AG08396 (cell line): ENCODE data around the gene SLC25A51.

Source experiments
- DNase-seq: peaks from one replicate; pipeline ENCODE4 v3.0.0; 2012; ENCODE audit warnings: low spot score, mixed read lengths

Gene SLC25A51, protein sequence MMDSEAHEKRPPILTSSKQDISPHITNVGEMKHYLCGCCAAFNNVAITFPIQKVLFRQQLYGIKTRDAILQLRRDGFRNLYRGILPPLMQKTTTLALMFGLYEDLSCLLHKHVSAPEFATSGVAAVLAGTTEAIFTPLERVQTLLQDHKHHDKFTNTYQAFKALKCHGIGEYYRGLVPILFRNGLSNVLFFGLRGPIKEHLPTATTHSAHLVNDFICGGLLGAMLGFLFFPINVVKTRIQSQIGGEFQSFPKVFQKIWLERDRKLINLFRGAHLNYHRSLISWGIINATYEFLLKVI

DNA sequence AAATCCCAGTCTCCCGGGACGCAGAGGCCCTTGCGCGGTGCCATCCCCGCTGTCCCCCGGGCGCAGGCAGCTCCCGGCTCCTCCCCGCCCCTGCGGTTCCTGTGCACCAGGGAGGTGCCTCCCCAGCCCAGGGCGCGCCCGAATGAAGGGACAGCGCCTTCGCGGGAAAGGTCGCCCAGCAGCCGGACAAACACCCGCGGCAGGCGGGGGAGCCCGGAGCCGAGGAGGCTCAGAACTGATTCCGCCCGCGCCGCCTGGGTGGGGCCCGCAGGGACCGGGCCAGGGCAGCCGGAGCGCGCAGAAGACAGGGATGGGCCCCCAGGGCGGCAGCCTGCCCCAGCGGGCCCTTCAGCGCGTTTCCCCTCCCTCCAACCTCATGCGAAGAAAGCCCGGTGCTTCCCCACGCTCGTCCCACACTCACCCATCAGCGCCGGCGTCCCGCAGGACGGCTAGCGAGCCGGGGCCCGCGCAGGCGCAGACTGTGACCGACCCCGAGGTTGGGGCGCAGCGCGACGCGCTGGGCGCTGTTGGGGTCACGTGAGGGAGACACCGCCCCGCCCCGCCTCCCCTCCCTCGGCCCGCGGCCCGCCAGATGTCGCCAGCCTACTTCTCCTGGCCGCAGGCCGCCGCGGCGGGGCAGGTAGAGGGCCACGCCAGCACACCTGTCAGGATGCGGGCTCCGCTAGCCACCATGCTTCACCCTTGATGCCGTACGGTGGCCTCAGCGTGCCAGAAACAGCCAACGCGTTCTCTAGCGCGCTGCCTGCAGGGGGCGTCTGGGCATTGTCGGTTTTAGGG lies at the start of gene SLC25A51:
Gene SLC25A51 (minus strand): TSS at position 481 of the 798 bp plus-strand sequence. CDS start 15,577 bp downstream, outside the sequence.
- DNase-seq: peak; percentile 97

DNA sequence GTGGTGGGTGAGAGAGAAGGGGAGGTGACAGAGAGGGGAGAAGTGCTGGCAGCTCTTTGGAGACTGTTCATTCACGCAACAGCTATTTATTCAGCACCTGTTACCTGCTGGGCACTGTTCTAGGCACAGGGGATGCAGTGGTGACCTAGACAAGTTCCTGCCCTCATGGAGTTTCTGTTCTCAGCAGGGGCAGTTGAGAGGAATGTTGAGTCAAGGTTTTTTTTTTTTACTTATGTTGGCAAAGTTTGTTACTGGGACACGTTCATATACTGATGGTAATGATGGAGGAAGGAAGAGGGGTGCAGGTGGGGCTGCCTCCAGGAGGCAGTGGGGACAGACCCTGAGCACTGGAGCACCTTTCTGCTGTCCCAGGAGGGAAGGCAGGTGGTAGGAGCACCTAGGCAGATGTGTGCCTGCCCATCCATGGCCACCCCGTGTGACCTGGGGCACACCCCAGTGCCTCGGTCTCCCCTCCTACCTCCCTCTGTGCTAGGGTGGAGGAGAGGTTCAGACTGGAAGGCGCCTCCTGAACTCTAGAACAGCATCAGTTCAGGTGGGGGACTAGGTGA lies 49.4 kb upstream of the SLC25A51 start:
- DNase-seq: no peak

DNA sequence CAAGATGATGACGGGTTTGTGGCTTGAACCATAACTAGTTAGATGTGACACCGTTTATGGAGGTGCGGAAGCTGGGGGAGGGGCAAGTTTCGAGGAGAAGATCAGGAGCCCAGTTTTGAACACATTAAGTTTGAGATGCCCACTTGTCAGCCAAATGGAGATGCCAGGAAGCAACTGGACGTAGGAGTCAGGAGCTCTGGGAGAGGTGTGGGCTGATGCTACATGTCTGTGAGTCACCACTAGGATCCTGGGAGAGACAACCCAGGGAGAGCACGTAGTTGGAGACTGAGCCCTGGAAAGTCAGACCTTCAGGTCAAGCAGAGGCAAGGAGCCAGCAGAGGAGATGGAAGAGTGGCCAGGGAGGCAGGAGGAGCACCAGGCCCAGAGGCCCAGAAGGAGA lies 48.8 kb upstream of the SLC25A51 start:
- peak; percentile 63 for DNase-seq

DNA sequence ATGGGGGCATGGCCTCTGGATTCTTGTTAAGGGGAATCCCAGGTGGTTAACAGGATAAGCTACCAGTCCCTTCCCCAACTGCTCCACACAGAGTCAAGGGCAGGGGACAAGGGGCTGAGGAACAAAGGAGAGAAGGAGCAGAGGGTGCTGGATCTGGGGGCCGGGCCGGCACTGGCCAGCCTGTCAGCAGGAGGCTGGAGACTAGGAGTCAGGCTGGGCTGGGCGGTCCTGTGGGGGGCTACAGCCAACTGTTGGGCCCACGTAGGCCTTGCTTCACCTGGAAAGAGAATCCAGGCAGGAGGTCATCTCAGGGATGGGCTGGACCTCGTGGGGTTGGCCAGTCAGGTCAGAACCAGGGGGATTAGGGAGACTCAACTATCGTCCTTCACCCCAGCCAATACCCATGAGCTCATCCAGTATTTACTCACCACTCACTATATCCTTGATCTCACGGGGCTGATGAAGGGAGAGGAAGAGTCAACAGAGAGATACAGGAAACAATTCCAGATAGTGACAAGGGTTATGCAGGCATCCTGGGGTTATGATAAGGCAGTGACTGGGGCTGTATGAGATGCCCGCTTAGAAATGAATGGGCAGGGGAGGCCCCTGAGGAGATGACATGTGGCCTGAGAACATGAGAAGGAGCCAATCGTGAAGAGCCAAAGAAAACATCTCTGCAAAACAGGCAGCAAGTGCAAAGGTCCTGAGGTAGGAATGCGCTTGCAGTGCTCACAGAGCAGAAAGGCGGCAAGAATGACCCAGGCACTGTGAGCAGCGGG lies 47.9 kb upstream of the SLC25A51 start:
- no peak for DNase-seq

DNA sequence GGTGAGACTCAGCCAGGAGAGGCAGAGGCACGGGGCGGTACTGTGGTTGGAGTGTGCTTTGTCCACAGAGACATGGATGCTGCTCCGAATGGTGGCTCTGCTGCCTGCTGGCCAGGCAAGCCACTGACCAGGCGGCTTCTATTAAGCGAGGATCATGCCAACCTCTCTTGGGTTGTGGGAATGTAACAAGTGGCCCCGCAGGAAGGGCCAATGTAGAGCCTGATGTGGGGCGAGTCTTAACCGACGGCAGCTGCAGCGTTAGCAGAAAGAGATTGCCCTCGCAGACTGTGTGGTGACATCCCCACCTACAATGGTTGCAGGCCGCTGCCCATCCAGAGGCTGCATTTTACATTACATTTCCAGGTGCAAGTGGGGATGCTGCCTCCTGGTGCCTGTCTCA lies 46.6 kb upstream of the SLC25A51 start:
- DNase-seq: no peak

DNA sequence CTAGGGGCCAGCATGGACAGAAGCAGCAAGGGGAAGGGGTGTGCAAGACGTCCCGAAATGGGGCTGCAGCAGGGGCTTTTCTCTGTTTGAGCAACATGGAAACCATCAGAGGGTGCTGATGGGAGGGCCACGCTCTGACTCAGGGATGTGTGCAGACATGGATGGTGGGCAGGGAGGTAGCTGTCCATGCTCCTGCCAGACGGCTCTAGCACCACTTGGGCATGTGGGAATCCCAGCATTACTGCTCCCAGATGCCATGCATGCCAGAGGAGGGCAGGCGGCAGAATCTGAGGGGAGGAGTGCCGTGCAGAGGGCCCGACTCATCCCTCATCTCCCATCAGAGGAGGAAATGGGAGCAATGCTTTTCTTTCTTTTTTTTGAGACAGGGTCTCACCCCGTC lies 45.6 kb upstream of the SLC25A51 start:
- DNase-seq: no peak

DNA sequence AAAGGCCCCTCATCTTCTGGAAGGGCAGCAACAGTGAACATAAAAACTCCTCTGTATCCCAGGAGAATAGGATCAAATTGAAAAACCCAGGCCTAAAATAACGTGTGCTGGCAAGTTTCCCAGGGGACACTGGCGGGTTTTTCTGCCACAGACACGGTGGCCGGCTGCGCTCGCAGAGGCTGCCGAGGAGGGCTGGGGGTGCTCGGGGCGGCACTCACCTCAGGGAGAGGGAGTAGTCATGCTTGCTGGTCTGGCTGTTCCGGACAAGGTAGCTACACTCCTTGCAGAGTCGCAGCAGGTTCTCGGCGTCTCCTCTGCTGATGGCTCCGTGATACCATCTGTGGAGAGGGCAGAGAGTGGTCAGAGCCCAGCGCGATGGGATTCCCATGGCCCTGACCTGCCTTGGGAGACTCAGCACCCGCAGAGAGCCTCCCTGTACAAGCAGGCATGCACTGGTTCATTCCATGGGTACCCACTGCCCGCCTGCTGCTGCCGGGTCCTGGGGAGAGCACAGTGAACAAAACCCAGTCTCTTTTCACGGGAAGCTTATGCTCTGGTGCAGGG lies 44.6 kb upstream of the SLC25A51 start:
- DNase-seq: no peak

DNA sequence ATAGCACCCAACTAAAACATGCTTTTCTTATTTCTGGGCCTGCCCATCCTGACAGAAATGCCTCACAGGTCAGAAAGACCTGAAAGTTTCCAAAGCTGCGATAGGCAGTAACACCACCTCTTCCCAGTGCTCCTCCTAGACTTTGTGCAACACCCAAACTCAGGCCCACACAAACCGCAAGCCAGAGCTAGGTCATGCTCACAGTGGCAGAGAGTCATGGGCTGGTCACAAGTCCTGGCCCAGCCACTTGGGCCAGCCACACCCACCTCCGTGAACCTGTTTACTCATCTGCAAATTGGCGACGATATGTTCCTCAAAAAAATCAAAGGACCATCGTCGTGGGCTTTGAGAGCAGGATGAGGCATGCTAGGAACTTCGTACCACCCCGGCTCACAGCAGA lies 44.0 kb upstream of the SLC25A51 start:
- no peak for DNase-seq

DNA sequence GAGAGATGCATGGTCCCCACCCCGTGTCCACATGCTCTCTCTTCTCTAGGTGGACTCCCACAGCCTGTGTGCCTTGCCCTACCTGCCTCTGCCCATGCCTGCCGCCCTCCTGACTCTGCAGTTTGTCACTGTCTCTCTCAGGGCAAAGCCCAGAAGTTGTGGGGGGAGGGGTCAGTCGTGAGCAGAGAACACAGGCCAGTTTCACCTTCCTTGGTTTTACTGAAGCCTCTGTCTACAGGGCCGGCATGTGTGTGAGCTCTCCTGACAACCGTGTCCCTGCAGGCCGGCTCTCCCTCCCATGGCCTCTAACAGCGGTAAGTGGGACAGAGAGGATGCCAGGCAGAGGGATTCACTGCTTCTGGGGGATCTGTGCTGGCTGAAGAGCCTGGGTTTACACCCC lies 43.5 kb upstream of the SLC25A51 start:
- no peak for DNase-seq

DNA sequence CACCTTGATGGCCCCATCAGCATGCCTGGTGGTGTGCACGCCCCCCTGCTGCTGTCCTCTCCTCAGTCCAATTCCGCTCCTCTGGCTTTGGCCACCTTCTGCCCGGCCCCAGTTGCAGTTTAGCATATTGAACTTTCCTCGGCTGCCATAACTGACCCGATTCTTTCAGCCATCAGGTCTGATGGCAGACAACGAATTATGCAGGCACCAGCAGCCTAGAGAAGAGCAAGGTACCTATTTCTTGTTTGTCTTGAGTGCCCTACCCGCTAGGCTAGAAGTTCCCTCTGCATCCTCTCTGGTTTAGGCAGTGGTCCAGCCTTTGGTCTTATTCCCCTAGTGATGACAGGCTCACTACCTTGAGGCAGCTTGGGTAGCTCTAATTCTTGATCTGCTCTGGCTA lies 43.0 kb upstream of the SLC25A51 start:
- no peak for DNase-seq

DNA sequence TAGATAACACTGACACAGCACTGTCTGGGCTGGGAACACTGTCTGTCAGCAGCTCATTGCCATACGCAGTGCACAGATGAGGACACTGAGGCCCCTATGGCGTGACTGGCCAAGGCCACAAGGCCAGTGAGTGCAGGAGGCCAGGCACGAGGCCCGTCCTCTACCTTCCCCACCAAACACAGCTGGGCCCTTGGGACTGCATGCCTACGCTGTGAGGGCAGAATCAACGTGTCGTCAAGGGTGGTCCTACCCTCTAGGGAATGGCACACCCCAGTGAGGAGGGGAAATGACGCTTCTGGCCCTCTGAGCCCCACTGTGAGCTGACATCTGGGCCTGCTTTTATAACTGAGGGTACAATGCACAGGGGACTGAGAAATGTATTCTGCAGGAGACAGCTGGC lies 42.1 kb upstream of the SLC25A51 start:
- DNase-seq: no peak

DNA sequence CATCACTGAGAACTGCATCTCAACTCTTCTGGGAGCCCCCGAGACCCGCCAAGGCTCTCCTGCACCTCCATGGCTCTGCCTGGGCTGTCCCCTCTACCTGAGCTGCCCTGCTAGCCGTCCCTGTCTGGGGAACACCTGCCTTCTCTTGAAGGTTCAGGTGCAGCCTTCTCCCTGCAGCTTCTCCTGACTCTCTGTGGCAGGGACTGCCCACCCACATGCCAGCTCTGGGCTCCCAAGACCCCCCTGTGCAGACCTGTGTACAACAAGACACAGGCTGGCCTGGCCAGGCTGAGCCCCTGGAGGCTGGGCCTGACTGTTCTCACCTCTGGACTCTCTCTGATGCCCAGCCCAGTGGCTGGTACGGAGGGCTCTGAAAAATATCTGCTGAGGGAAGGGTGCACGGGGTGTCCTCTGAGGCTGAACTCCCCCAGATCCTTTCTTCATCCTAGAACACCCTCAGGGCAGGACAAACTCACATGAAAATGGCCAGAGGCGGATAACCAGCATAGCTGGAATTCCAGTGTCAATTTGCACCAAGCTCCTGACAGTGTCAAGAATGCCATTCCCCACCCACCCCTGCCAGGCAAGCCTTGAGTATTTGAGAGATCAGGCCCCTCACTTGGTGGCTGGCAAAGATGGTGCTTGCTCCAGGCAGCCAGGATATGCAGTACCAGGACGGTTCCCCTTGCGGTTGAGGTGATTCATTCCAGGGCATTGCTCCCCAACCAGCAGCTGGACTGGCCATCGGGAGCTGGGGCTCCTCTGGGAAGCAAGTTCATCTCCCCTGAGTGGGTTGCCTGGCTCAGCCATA lies 40.9 kb upstream of the SLC25A51 start:
- DNase-seq: no peak

DNA sequence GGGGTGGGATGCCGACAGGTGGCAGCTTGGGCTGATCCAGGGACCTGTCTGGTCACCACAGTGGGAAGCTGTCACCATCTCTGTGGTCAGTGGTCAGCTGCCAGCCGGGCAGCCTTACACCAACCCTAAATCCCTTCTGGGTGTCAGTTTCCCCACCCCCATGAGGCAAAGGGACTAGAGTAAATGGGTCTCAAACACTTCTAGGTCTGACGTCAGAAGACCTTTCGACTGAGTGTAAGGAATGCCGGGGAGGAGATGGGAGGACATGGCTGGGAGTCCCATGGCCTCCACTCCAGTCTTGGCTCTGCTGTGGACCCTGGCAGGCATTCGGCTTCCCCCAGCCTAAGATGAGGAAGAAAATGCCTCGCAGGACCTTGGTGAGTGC lies 40.3 kb upstream of the SLC25A51 start:
- DNase-seq: no peak

DNA sequence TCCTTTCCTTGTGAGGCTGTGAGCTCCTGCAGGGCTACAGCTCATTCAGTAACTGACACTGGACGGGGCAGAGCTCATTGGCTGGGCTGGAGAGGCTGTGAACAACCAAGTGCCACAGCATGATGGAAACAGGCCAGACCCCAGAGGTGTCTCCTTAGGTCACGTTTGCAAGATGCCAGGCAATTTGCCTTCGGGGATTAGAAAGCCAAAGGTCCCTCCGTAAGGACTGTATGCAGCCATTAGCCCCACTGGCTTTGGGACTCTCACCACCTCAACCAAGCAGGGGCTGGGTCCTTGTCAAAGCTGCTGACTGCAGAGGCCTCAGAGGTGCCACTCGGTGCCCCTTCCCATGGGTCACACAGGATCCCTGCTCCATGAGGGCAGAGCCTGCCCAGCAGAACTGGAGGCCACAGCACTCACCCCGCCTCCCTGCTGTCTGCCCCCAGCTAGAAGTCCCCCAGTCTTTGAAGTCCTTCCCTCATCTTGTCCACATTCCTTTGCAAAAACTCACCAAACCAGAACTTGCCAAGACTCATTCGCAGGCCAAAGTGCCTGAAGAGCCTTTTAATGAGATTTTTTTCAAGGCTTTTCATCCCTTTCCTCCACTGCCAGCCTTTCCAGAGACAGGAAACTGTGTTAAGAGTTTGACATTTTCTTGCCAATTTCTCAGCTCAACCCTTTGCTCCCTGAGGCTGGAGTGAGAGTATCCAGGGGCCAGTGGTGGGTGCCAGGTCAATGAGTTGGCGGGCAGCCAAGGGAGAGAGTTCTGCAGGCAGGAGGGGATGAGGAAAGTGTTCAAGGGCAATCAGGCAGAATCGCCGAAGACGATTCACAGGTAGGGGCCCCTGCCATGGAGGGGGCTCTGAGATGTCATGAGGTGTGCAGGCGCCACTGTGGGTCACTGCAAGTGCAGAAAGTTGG lies 39.7 kb upstream of the SLC25A51 start:
- peak; percentile 72 for DNase-seq

DNA sequence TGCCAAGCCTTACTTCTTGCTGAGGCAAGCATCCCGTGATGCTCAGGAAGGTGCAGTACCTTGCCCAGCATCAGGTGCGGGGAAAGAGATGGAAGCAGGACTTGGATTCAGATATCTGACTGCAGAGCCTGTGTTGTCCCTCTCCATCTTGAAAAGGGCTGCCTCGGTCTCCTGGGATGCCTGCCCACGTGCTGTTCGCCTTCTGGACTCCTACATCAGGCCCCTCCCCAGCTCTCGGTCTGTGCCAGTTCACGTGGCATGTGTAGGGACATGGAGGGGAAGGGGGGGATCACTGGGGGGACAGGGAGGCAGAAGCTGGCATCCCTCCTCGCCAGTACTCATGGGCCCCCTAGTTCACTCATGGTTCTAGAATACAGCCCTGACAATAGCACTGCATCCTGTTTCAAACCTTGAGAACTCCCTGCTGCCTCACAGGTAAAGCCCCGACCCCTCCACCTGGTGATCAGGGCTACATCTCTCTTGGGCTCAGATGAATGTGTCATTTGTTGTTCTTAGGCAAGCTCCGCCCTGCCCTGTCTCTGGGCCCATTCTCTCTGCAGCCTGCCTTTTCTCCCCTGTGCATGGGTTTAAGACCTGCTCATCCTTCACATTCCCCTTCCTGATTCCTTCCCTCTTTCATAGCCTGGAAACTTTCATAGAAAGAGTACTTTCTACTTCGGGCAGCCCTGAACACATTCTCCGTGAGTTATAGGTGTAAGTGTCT lies 38.9 kb upstream of the SLC25A51 start:
- no peak for DNase-seq

DNA sequence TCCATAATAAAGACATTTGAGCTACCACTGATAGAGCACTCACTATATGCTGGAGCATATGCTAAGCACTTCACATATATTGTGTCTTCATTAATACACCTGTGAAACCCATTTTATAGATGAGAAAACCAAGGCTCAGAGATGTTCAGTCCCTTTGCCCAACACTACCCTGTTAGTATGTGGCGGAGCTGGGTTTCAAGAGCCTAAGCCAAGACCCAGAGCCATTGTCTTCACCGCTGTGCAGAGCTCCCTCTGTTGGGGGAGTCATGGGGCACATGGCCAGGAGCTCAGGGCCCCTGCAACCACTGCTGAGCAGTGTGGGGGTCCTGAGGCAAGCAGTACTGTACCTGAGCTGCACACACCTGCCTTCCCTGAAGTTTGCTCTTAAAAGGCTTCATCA lies 37.3 kb upstream of the SLC25A51 start:
- no peak for DNase-seq

DNA sequence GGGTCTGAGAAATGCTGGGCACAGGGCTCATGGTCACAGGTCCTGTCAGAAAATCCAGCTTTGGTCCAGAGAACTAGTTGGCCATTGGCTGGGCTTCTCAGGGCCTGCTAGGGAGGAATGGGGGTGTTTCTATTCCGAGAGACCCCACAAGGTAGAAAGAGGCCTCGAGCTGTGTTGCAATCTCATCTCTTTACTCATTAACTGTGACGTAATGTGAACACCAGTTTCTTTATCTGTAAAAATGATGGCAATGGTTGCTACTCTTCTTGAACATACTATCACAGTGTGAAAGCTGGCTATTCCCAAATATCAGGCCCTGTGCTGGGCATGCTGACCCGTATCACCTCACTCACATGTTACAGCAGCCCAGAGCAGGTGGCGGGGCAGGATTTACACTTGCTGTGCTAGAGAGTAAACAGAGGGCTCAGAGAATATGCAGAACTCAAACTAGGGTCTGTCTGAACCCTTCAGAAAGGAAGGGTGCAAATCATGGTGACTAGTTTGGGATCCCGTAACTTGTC lies 35.7 kb upstream of the SLC25A51 start:
- no peak for DNase-seq

DNA sequence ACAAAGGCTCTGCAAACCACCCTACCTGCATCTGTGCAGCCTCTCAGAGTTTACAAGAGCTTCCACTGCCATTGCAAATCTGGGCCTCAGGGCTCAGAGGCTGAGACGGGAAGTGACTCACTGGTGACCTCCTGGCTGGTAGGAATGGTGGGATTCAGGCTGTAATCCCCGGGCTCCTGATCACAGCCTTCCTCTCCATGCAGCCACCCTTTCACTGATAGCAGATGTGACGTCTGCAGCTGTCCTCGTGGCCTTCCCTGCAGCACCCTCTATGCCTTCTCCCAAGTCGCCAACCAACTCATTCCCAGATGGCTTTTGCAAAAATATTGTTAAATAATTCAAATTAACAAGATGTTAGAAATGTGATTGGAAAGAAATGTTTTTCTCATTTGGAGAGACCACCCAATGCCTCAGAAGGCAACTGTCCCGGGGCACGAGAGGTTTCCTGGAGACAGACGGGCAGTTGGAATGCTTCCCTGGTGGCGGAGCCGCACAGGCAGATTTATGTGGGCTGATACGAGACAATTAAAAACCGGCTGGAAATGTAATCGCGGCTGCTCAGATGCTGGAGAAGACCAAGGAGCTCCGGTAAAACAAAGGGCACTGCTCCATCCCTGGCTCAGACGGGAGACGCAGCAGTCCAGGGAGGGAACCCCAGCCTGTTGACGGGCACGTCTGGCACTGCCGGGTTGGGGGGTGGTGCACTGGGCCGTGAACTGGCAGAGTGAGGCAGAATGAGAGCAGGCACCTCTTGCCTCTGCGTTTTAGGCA lies 34.4 kb upstream of the SLC25A51 start:
- peak; percentile 70 for DNase-seq
